Measurements from ENCODE around the gene ISX. TPM values are rescaled to one million over a fixed set of nuclear protein-coding genes. Genes with fewer than 3 reads are reported as not detected.
"Not testable (repeated sequence)": the region's sequence is repeated elsewhere in the genome, so short reads cannot be mapped to it uniquely, and the experiment has no call there.

Gene ISX
- total RNA-seq, 1 donor from 2014 or later = not detected

GRCh38 chr22:35023692-35024363, 42.1 kb upstream of the ISX start:
- TF ChIP-seq CTCF (IDR thresholded peaks at IDR 0.05; ENCODE audit: insufficient read depth, low read length, poor library complexity, severe bottlenecking) = peak; percentile 93
- no peak for DNase-seq (ENCODE audit: low read depth)
- H3K27me3 ChIP-seq (ENCODE audit: control insufficient read depth, insufficient read depth, low read length) = peaks cover 3% of the 10 kb centered on the region

GRCh38 chr22:35024364-35024692, 41.6 kb upstream of the ISX start:
- no peak for TF ChIP-seq CTCF (IDR thresholded peaks at IDR 0.05; ENCODE audit: insufficient read depth, low read length, poor library complexity, severe bottlenecking)
- no peak for DNase-seq (ENCODE audit: low read depth)
- Histone ChIP-seq H3K4me3 (ENCODE audit: low read depth, low read length) (no peak overlapping the region), H3K27me3 (ENCODE audit: control insufficient read depth, insufficient read depth, low read length) (peaks cover 3% of the 10 kb centered on the region), H3K36me3 (ENCODE audit: control insufficient read depth, insufficient read depth, low read length) (no peaks in the 10 kb centered on the region)

More at GRCh38 chr22:35023692-35024363, 42.1 kb upstream of the ISX start:
- Histone ChIP-seq H3K4me3 (ENCODE audit: low read depth, low read length) (no peak overlapping the region), H3K36me3 (ENCODE audit: control insufficient read depth, insufficient read depth, low read length) (no peaks in the 10 kb centered on the region)

GRCh38 chr22:35030112-35030511, 35.8 kb upstream of the ISX start:
- not testable (repeated sequence) for DNase-seq (ENCODE audit: low read depth); H3K4me3 ChIP-seq (ENCODE audit: low read depth, low read length); H3K27me3 ChIP-seq (ENCODE audit: control insufficient read depth, insufficient read depth, low read length); H3K36me3 ChIP-seq (ENCODE audit: control insufficient read depth, insufficient read depth, low read length)

GRCh38 chr22:35032571-35032970, 33.4 kb upstream of the ISX start:
- no peaks in the 10 kb centered on the region for H3K27me3 ChIP-seq (ENCODE audit: control insufficient read depth, insufficient read depth, low read length)
- DNase-seq (ENCODE audit: low read depth) = no peak
- no peak overlapping the region for H3K4me3 ChIP-seq (ENCODE audit: low read depth, low read length)
- H3K36me3 ChIP-seq (ENCODE audit: control insufficient read depth, insufficient read depth, low read length) = no peaks in the 10 kb centered on the region
- TF ChIP-seq CTCF (IDR thresholded peaks at IDR 0.05; ENCODE audit: insufficient read depth, low read length, poor library complexity, severe bottlenecking) = no peak

GRCh38 chr22:35033635-35034296, 32.2 kb upstream of the ISX start:
- no peak overlapping the region for H3K4me3 ChIP-seq (ENCODE audit: low read depth, low read length)
- no peaks in the 10 kb centered on the region for H3K27me3 ChIP-seq (ENCODE audit: control insufficient read depth, insufficient read depth, low read length)
- no peak for TF ChIP-seq CTCF (IDR thresholded peaks at IDR 0.05; ENCODE audit: insufficient read depth, low read length, poor library complexity, severe bottlenecking)
- H3K36me3 ChIP-seq (ENCODE audit: control insufficient read depth, insufficient read depth, low read length) = no peaks in the 10 kb centered on the region
- DNase-seq (ENCODE audit: low read depth) = no peak

- Histone ChIP-seq H3K27me3 (ENCODE audit: control insufficient read depth, insufficient read depth, low read length) (no peaks in the 10 kb centered on the region), H3K36me3 (ENCODE audit: control insufficient read depth, insufficient read depth, low read length) (no peaks in the 10 kb centered on the region), H3K4me3 (ENCODE audit: low read depth, low read length) (no peak overlapping the region)
- TF ChIP-seq CTCF (IDR thresholded peaks at IDR 0.05; ENCODE audit: insufficient read depth, low read length, poor library complexity, severe bottlenecking) = no peak
- DNase-seq (ENCODE audit: low read depth) = no peak
These were observed 31.0 kb upstream of the ISX start for GRCh38 chr22:35034963-35035362.
